Measurements from ENCODE around the gene VAC14.

- TF ChIP-seq SUZ12 (IDR thresholded peaks at IDR 0.05; ENCODE audit: extremely low read depth, insufficient read depth, insufficient read length) (no peak), YY1 (IDR thresholded peaks at IDR 0.05; ENCODE audit: insufficient read depth, insufficient read length) (no peak)
Measured at GRCh38 chr16:70723740-70724145, 77.2 kb downstream of the VAC14 start.
